ENCODE measurements around the gene CDH20. TPM values are rescaled to one million over a fixed set of nuclear protein-coding genes. Genes with fewer than 3 reads are reported as not detected.
A peak's percentile ranks its signal among the peaks of the same experiment; 100 is the strongest.

CDH20 gene
- total RNA-seq, 4 donors from 2014 or later, result 1.2 to 4.1 (median 1.6) TPM

- no peak for DNase-seq (ENCODE audit: low spot score in 2 of 2)
- Histone ChIP-seq H3K9me3 (no peaks in the 10 kb centered on the region), H3K4me3 (no peak overlapping the region), H3K4me1 (peaks cover 9% of the 10 kb centered on the region), H3K27me3 (no peaks in the 10 kb centered on the region), H3K36me3 (no peaks in the 10 kb centered on the region), H3K27ac (no peak overlapping the region)
- TF ChIP-seq CTCF (IDR thresholded peaks at IDR 0.05), result no peak
- TF ChIP-seq EP300 (IDR thresholded peaks at IDR 0.05), result no peak
- TF ChIP-seq POLR2AphosphoS5 (IDR thresholded peaks at IDR 0.05), result no peak
- TF ChIP-seq POLR2A (IDR thresholded peaks at IDR 0.05), result no peak
- WGBS, result 63% methylated on average over 4 of the region's 4 CpGs
Observed at GRCh38 chr18:61589724-61590065, 256.5 kb downstream of the CDH20 start.

GRCh38 chr18:61591253-61591652, 258.0 kb downstream of the CDH20 start:
- Histone ChIP-seq H3K4me3 (no peak overlapping the region), H3K4me1 (peaks cover 19% of the 10 kb centered on the region), H3K9me3 (no peaks in the 10 kb centered on the region), H3K27ac (no peak overlapping the region), H3K27me3 (no peaks in the 10 kb centered on the region), H3K36me3 (no peaks in the 10 kb centered on the region)
- no peak for TF ChIP-seq POLR2A (IDR thresholded peaks at IDR 0.05)
- TF ChIP-seq EP300 (IDR thresholded peaks at IDR 0.05), result no peak
- no peak for TF ChIP-seq POLR2AphosphoS5 (IDR thresholded peaks at IDR 0.05)
- no peak for TF ChIP-seq CTCF (IDR thresholded peaks at IDR 0.05)
- DNase-seq (ENCODE audit: low spot score in 2 of 2), result no peak

GRCh38 chr18:61595615-61596251, 262.5 kb downstream of the CDH20 start:
- Histone ChIP-seq H3K4me3 (peak overlapping the region; percentile 7), H3K36me3 (no peaks in the 10 kb centered on the region), H3K9me3 (no peaks in the 10 kb centered on the region), H3K27ac (peak overlapping the region; percentile 54), H3K27me3 (no peaks in the 10 kb centered on the region), H3K4me1 (peaks cover 14% of the 10 kb centered on the region)
- DNase-seq (ENCODE audit: low spot score in 2 of 2), result no peak
- 28% methylated on average over 8 of the region's 8 CpGs for WGBS
- TF ChIP-seq POLR2A (IDR thresholded peaks at IDR 0.05) (no peak), CTCF (IDR thresholded peaks at IDR 0.05) (no peak), POLR2AphosphoS5 (IDR thresholded peaks at IDR 0.05) (no peak), EP300 (IDR thresholded peaks at IDR 0.05) (no peak)

GRCh38 chr18:61596296-61596695, 263.1 kb downstream of the CDH20 start:
- peaks cover 14% of the 10 kb centered on the region for H3K4me1 ChIP-seq
- WGBS, result 24% methylated on average over 3 of the region's 3 CpGs
- no peaks in the 10 kb centered on the region for H3K9me3 ChIP-seq
- H3K4me3 ChIP-seq, result no peak overlapping the region
- no peaks in the 10 kb centered on the region for H3K36me3 ChIP-seq
- TF ChIP-seq POLR2AphosphoS5 (IDR thresholded peaks at IDR 0.05) (no peak), POLR2A (IDR thresholded peaks at IDR 0.05) (no peak), CTCF (IDR thresholded peaks at IDR 0.05) (no peak), EP300 (IDR thresholded peaks at IDR 0.05) (no peak)
- H3K27ac ChIP-seq, result no peak overlapping the region
- DNase-seq (ENCODE audit: low spot score in 2 of 2), result no peak
- no peaks in the 10 kb centered on the region for H3K27me3 ChIP-seq

GRCh38 chr18:61597316-61597715, 264.1 kb downstream of the CDH20 start:
- H3K4me1 ChIP-seq, result peaks cover 14% of the 10 kb centered on the region
- H3K9me3 ChIP-seq, result no peaks in the 10 kb centered on the region
- TF ChIP-seq EP300 (IDR thresholded peaks at IDR 0.05) (no peak), POLR2A (IDR thresholded peaks at IDR 0.05) (no peak), CTCF (IDR thresholded peaks at IDR 0.05) (no peak), POLR2AphosphoS5 (IDR thresholded peaks at IDR 0.05) (no peak)
- no peaks in the 10 kb centered on the region for H3K36me3 ChIP-seq
- 97% methylated on average over 1 of the region's 1 CpG for WGBS
- no peaks in the 10 kb centered on the region for H3K27me3 ChIP-seq
- H3K4me3 ChIP-seq, result no peak overlapping the region
- no peak overlapping the region for H3K27ac ChIP-seq
- DNase-seq (ENCODE audit: low spot score in 2 of 2), result no peak

Measured in suprapubic skin (tissue), 4 donors.